Posterior vena cava (tissue), 2 donors: ENCODE measurements around the gene TMEM45A. TPM values are rescaled to one million over a fixed set of nuclear protein-coding genes. Genes with fewer than 3 reads are reported as not detected.
"Not testable (repeated sequence)": the region's sequence is repeated elsewhere in the genome, so short reads cannot be mapped to it uniquely, and the experiment has no call there.

Source experiments
- DNase-seq: peaks from one replicate; pipeline ENCODE4 v3.0.0-alpha.2; 2020; ENCODE audit warnings: low spot score
- intact Hi-C, 2 donors: fragments of 100-400 bp; cut with DNase I; formaldehyde crosslinking; loops; one replicate each; pipeline versions ENCODE4 v1.14.1 to v1.14.2; 2022 to 2023
- long read RNA-seq, 2 donors: library from polyadenylated mRNA; unstranded; transcript quantifications; one replicate each; pipeline ENCODE4 v2.0.0, GENCODE V29; 2020 to 2021
- total RNA-seq, 2 donors: library from RNA; stranded (reverse); fragmentation: NEBNext Ultra II Directional; extraction: Animal tissue kit (Norgen Biotek cat#: 25700); gene quantifications; one replicate each; pipeline ENCODE4 v1.2.1, GENCODE V29; 2021
- donor health status: DM: yes; HTN: yes; CAD: no.
- donor health status: DM: yes; HTN: yes; CAD: no.

Gene TMEM45A, protein sequence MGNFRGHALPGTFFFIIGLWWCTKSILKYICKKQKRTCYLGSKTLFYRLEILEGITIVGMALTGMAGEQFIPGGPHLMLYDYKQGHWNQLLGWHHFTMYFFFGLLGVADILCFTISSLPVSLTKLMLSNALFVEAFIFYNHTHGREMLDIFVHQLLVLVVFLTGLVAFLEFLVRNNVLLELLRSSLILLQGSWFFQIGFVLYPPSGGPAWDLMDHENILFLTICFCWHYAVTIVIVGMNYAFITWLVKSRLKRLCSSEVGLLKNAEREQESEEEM
- 10 to 100 TPM; 34.5 to 75.3 TPM for total RNA-seq
- long read RNA-seq, donor 1, transcript TMEM45A-201 (6 exons, 1,567 nt): major isoform, 17 of 39 reads
- long read RNA-seq, donor 1, partial matches to known transcripts: 3 of 39 reads
- long read RNA-seq, donor 1, other reads (novel, unspliced or antisense): 19 of 39 reads
- long read RNA-seq, donor 2, transcript TMEM45A-201 (6 exons, 1,567 nt): major isoform, 38 of 101 reads
- long read RNA-seq, donor 2, partial matches to known transcripts: 4 of 101 reads
- long read RNA-seq, donor 2, other reads (novel, unspliced or antisense): 59 of 101 reads

DNA sequence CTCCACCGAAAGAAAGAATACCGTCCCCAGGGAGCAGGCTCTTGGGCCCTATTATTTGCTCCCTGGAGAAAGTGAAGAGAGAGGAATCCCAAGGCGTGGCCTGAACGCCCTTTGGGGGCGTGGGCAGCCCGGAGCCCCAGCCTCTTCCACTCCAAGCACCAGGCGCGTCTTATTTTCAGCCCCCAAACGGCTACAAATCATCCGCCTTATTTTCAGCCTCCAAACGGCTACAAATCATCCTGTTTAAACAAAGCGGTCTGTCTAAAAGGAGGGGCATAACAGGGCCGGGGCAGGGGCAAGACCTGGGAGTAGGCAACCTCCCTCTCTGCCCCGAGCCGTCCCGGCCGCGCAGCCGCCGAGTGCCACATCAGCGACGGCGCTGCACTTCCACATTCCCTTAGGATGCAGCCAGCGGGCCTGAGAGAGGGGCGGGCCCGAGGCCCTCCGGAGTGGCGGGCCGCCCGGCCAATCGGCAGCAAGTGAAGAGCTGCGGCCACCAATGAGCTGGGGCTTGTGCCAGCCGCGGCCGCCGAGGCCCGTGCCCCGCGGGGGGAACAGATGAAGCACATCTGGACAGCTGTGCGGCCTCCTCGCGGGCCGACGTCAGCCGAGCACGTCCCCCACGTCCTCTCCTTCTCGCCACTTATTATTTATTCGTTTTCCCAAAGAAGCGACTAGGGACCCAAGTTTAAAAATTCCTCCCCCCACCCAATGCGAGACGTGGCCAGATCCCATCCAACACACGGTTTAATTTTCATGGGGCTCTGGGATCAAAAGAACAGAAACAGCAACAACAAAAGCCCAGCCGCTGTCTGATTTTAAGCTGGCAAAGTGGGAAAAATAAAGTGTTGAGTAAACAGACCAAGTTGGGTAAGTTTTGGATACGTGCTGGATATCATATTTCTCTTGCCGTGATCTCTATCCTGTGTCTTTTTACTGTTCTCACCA lies at the start of gene TMEM45A:
TSS of gene TMEM45A (plus strand) at position 561 of the 948 bp plus-strand sequence. CDS start 62,593 bp downstream, outside the sequence.
- DNase-seq: peak; percentile 99
- intact Hi-C loops: no loop called here

DNA sequence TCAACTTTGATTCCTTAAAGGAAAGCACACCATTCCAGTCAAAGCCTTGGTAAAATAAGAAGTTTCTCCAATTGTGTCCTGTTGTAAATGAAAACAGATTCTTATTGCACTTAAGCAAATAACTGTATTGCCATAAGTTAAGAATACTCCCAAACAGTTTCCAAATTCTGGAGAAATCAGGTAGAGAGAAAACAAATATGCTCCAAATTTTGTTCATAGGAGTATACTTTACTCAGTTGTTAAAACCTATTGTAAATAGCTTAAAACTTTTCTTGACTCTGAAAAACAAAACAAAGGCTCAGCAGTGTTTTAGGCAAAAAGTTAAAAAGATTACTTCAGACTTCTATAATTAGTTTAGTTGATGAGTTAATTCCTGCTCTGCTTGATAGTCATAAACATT lies 48.7 kb upstream of the TMEM45A start:
- intact Hi-C loops: no loop called here
- DNase-seq: no peak

DNA sequence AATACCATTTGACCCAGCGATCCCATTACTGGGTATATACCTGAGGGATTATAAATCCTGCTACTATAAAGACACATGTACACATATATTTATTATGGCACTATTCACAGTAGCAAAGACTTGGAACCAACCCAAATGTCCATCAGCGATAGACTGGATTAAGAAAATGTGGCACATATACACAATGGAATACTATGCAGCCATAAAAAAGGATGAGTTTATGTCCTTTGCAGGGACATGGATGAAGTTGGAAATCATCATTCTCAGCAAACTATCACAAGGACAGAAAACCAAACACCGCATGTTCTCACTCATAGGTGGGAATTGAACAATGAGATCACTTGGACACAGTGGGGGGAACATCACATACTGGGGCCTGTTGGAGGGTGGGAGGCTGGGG lies 45.4 kb upstream of the TMEM45A start:
- DNase-seq, intact Hi-C loops: not testable (repeated sequence)

- no peak for DNase-seq
- intact Hi-C loops: no loop called here
Observed at GRCh38 chr3:100448079-100448478, 44.3 kb upstream of the TMEM45A start.

DNA sequence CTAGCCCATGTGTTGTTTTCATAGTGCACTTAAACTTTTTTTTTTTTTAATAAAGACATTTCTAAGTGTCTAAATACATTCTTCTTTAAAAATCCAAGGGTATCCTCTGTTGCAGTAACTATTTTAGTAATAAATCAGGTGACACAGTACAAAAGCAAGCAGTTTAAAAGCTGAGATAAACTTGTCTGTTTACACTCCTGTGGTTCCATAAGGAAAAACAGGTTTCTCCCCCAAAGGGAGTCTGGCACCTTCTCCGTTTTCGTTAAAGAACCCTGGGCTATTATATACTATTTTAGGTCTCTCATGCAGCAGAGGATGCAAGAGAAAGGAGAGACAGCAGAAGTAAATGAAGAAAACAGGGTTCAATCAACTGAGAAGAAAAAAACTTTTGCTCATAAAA lies 43.2 kb upstream of the TMEM45A start:
- intact Hi-C loops: no loop called here

DNA sequence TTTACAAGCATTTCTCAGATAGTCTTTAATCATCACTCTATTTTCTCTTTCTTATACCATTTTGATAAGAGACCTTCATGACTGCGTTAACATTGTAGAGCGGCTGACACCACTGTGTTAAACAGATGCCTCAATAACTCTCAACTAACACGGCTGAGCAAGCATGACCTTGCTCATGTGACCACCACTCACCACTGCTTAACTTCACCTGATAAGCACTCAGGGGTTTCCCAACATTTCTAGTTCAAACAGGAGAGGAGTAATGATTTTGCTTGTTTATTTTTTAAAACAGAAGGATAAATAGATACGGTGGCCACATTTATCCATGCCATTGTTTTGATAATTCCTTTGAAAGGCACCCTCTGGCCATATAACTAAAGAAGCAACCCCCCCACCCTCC lies 37.7 kb upstream of the TMEM45A start:
- intact Hi-C loops: no loop called here
- no peak for DNase-seq

More for the DNA sequence above, 43.2 kb upstream of the TMEM45A start:
- no peak for DNase-seq

GRCh38 chr3:100455841-100456550 lies 36.4 kb upstream of the TMEM45A start:
- intact Hi-C loops: no loop called here
- DNase-seq: no peak

DNA sequence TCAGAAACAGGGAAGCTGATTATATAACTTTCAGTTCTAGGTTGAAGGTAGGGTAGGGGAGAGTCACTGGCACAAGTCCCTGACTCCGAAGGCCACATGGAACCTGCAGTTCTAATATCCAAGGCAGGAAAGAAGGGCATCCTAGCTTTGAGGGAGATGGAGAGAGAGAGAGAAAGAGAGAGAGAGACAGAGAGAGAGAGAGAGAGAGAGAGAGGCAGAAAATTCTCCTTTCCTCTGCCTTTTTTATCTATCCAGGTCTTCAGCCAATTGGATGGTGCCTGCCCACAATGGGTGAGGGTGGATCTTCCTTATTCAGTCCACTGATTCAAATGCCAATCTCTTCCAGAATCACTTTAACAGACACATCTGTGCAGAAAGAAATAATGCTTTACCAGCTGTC lies 35.7 kb upstream of the TMEM45A start:
- no peak for DNase-seq
- intact Hi-C loops: no loop called here

GRCh38 chr3:100457811-100458210 lies 34.6 kb upstream of the TMEM45A start:
- no peak for DNase-seq
- intact Hi-C loops: no loop called here

DNA sequence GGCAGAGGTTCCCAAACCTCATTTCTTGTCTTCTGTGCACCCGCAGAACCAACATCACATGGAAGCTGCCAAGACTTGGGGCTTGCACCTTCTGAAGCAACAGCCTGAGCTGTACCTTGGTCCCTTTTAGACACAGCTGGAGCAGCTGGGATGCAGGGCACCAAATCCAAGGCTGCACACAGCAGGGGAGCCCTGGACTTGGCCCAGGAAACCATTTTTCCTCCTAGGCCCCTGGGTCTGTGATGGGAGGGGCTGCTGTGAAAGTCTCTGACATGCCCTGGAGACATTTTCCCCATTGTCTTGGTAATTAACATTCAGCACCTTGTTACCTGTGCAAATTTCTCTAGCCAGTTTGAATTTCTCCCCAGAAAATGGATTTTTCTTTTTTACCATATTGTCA lies 33.6 kb upstream of the TMEM45A start:
- intact Hi-C loops: no loop called here
- no peak for DNase-seq

DNA sequence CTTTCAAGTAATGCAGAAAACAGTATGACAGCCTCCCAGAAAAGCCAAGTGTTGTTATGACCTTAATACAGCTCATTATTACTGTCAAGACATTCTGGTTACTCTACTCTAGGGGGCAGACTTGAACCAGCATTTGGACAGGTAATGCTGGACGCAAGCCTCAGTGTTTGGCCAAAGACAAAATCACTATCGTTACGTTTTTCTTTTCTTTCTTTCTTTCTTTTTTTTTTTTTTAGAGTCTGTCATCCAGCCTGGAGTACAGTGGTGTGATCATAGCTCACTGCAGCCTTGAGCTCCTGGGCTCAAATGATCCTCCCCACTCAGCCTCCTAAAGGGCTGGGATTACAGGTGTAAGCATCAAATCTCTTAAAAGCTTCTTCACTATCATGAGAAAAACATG lies 29.4 kb upstream of the TMEM45A start:
- intact Hi-C loops: loop anchor here in 1 of 2 donors (10.0 kb wide), 1 partner anchor 142 kb away; the partner anchor contains the start of gene ADGRG7
- no peak for DNase-seq

DNA sequence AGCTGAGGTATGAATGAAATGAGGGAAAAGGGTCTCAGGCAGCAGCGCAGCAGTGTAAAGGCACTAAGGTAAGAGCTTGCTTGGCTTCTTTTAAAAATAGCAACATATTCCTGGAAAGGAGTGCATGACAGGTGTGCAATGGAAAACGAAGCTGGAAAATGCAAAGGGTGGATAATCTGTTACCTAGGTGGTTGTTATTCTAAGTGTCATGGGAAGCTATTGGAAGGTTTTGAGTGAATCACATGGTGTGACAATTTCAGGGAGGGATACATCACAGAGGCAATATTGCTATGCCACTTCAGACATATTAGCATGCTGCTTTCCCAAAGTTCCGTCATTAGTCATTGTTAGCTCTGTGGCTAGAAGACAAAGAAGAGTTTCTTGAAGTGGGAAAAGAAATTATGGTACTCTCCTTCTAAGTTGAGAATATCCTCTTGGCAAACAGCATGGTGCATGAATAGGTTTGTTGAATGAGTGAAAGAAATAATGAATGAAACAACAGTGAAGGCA lies 28.7 kb upstream of the TMEM45A start:
- intact Hi-C loops: loop anchor here in 1 of 2 donors (10.0 kb wide), 1 partner anchor 141 kb away; the partner anchor contains the start of gene ADGRG7
- no peak for DNase-seq

DNA sequence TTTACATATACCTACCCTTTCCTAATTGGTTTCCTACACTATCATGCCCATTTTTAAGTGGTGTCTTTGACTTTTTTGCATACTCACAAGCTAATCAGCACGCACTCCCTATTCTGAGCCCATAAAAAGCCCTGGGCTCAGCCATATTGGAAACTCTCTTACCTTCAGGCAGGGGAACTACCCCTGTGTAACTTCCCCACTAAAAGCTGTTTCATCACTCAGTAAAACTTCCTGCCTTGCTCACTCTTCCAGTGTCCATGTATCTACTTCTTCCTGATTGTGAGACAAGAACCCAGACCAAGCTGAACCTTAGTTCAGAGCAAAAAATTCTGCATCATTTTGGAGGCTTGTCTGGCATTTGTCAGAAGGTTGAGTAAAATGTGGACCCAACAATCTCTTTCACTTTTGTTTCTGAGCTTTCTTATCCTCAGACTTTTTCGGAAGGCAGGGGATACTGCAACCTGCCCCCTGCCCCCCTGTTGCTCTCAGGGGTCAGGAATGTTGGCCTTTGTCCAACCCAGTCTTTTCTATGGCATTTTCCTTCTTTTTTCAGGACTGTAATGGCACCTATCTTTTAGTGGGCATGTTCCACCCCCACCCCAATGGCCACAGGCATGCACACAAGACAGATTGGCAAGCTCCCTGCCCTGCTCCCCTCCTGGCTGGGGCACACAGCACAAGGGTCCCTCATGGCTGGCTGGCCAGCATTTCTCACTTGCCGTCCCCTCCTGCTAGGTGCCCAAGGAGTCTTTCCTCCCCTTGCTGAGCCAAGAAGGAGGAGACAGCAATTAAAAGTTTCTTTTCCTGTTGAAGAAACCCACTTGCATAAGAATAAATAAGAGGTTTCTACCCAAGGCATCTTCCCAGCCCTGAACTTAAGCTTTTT lies 26.3 kb upstream of the TMEM45A start:
- no peak for DNase-seq
- intact Hi-C loops: loop anchor here (5.0 to 10.0 kb wide), 2 partner anchors 126 to 139 kb away; partner anchors contain the start of gene ADGRG7 (in 1 of the 2)

- intact Hi-C loops: loop anchor here (5.0 to 10.0 kb wide), 2 partner anchors 125 to 138 kb away; partner anchors contain the start of gene ADGRG7 (in 1 of the 2)
- no peak for DNase-seq
Observed at GRCh38 chr3:100467133-100467532, 25.3 kb upstream of the TMEM45A start.

- intact Hi-C loops: loop anchor here (5.0 to 10.0 kb wide), 2 partner anchors 124 to 136 kb away; partner anchors contain the start of gene ADGRG7 (in 1 of the 2)
- DNase-seq: no peak
Observed at GRCh38 chr3:100468676-100469075, 23.7 kb upstream of the TMEM45A start.

DNA sequence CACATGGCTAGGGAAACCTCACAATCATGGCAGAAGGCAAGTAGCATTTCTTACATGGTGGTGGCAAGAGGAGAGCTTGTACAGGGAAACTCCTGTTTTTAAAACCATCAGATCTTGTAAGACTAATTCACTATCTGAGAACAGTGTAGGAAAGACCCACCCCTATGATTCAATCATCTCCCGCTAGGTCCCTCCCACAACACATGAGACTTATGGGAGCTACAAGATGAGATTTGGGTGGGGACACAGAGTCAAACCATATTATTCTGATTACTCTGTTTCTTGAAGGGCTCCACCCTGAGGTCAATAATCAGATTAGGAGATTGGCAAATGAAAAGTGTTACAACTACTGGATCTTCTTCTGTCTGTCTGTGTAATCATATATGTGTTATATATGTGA lies 21.5 kb upstream of the TMEM45A start:
- intact Hi-C loops: no loop called here
- no peak for DNase-seq

DNA sequence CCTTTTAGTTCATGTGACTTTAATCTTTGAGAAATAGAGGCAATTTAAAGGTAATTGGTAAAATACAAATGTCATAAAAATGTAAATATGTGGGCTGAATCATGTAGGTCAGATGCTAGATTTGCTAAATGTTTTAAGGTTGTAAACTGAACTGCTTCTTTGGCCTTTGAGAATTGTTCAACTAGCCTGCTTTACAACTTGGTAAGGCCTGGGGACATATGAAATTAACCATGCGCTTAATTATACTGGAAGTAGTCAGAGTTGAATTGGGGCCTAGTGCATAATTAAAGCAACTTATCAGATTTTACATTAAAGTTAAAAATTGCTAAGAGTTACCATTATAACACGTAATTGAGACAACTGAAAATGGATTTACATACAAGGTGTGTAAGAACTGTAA lies 21.0 kb upstream of the TMEM45A start:
- intact Hi-C loops: no loop called here
- no peak for DNase-seq
